ENCODE measurements around the gene IPMK.
A peak's percentile ranks its signal among the peaks of the same experiment; 100 is the strongest.

IPMK gene

DNA sequence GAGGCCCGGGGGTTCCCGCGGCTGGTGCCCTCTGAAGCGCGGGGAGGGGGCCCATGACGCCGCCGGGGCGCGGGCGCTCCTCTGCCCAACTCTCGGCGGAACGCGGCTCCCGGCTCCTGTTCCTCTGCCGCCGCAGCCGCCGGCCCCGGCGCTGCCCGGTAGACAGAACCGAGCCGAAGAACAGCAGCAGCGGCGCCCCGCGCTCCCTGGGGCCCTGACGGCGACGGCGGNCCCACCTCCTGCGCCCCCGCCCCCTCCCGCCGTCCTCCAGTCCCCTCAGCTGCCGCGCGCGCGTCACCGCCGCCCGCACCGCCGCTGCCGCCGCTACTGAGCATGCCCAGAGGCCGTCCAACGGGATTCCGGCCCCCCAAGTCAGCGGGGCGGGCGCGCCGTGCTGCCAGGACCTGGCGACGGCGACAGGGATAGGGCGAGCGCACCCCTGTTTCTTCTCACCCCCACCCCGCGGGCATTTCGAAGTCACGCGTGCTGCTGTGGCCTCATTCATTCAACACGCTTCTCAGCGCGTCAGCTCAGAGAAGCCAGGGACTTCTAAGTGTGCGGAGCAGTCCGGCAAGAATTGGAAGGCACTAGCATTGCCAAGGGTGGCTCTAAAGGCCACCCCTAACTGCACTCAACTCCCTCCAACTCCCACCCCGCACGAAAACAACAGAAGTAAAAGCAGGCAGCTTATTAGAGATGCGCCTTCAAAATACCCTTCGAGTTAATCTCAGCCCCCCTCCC, at the start of gene IPMK:
Gene IPMK, minus strand, starts transcription at position 182 of the 741 bp plus-strand sequence. CDS start 283 bp downstream, outside the sequence.
- H3K4me2 ChIP-seq (ENCODE audit: low read length) = peak within 1 kb of the TSS; percentile 97
- peak within 1 kb of the TSS; percentile 63 for H2AFZ ChIP-seq
- TF ChIP-seq, protein P1, sequence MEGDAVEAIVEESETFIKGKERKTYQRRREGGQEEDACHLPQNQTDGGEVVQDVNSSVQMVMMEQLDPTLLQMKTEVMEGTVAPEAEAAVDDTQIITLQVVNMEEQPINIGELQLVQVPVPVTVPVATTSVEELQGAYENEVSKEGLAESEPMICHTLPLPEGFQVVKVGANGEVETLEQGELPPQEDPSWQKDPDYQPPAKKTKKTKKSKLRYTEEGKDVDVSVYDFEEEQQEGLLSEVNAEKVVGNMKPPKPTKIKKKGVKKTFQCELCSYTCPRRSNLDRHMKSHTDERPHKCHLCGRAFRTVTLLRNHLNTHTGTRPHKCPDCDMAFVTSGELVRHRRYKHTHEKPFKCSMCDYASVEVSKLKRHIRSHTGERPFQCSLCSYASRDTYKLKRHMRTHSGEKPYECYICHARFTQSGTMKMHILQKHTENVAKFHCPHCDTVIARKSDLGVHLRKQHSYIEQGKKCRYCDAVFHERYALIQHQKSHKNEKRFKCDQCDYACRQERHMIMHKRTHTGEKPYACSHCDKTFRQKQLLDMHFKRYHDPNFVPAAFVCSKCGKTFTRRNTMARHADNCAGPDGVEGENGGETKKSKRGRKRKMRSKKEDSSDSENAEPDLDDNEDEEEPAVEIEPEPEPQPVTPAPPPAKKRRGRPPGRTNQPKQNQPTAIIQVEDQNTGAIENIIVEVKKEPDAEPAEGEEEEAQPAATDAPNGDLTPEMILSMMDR (IDR thresholded peaks at IDR 0.05) = no peak
- peak within 1 kb of the TSS; percentile 99 for H3K27ac ChIP-seq
- H3K9me3 ChIP-seq (ENCODE audit: control insufficient read depth, low read length) = no peaks in the 10 kb centered on the region
- peak within 1 kb of the TSS; percentile 97 for H3K4me3 ChIP-seq (ENCODE audit: low read depth, low read length)
- H3K9ac ChIP-seq = peak within 1 kb of the TSS; percentile 94
- H3K79me2 ChIP-seq = peaks cover 55% of the 10 kb centered on the region
- H3K36me3 ChIP-seq (ENCODE audit: control insufficient read depth, insufficient read depth, low read length) = no peaks in the 10 kb centered on the region
- peaks cover 4% of the 10 kb centered on the region for H3K4me1 ChIP-seq
- no peaks in the 10 kb centered on the region for H3K27me3 ChIP-seq (ENCODE audit: control insufficient read depth, insufficient read depth, low read length)

DNA sequence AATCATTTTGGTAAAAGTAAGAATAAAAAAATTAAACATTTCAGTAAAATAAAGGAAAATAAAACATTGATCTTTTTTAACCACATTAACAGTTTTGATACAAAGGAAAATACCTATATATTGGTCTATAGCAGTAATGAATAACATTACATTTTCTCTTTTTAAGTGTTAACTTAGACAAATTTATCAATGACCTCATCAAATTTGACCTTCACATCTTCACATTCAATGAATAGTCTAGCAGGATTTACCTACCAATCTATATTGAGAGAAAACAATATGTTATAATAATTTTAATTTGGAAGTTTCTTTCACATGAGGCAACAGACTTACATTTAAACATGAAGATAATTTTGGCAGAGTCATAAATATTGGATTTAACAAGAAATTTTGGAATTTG, 49.2 kb upstream of the IPMK start:
- Histone ChIP-seq H3K4me2 (ENCODE audit: low read length) (no peak overlapping the region), H3K4me1 (no peaks in the 10 kb centered on the region), H3K9ac (no peak overlapping the region), H3K27ac (no peak overlapping the region), H3K9me3 (ENCODE audit: control insufficient read depth, low read length) (no peaks in the 10 kb centered on the region), H3K27me3 (ENCODE audit: control insufficient read depth, insufficient read depth, low read length) (no peaks in the 10 kb centered on the region), H3K4me3 (ENCODE audit: low read depth, low read length) (no peak overlapping the region), H2AFZ (no peak overlapping the region), H3K36me3 (ENCODE audit: control insufficient read depth, insufficient read depth, low read length) (no peaks in the 10 kb centered on the region), H3K79me2 (no peaks in the 10 kb centered on the region)
- TF ChIP-seq, protein P1 (IDR thresholded peaks at IDR 0.05) = no peak

DNA sequence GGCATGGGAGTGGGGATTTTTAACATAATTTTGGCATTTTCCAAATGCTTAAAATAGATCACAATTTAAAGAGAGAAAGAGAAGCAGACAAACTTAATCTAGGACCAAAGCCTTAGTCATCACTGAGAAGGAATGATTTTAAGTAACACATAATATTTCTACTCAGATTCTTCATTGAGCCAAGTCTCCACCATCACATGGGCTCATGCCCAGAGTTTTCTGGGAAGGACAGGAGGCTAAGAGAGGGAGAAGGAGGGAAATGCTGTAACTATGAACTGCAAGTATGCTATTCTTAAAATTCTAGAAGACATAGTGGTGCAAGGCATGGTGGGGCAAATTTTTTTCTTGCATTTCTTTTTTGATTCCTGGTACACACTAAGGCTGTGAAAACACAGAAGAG, 43.3 kb upstream of the IPMK start:
- Histone ChIP-seq H2AFZ (no peak overlapping the region), H3K9me3 (ENCODE audit: control insufficient read depth, low read length) (no peaks in the 10 kb centered on the region), H3K4me3 (ENCODE audit: low read depth, low read length) (no peak overlapping the region), H3K36me3 (ENCODE audit: control insufficient read depth, insufficient read depth, low read length) (no peaks in the 10 kb centered on the region), H3K79me2 (no peaks in the 10 kb centered on the region), H3K4me1 (no peaks in the 10 kb centered on the region), H3K27me3 (ENCODE audit: control insufficient read depth, insufficient read depth, low read length) (no peaks in the 10 kb centered on the region), H3K27ac (no peak overlapping the region), H3K4me2 (ENCODE audit: low read length) (no peak overlapping the region), H3K9ac (no peak overlapping the region)
- TF ChIP-seq, protein P1 (IDR thresholded peaks at IDR 0.05) = no peak

DNA sequence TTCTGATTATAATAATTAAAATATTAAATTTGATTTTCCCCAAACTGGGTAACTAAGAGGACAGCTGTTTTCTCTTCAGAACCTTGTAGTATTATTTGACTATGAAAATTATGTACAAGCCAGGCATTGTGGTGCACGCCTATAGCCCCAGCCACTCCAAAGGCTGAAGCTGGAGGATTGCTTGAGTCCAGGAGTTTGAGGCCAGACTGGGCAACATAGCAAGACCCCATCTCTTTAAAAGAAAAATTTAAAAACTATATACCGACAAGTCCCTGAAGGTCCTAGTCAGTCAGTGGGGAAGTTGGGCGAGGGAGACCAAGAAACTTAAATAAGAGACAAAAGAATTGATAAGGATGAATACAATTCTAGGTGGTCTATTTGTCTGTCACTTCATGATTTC, 40.0 kb upstream of the IPMK start:
- Histone ChIP-seq H3K4me1 (peaks cover 4% of the 10 kb centered on the region), H2AFZ (no peak overlapping the region), H3K27me3 (ENCODE audit: control insufficient read depth, insufficient read depth, low read length) (no peaks in the 10 kb centered on the region), H3K79me2 (no peaks in the 10 kb centered on the region), H3K9ac (no peak overlapping the region), H3K27ac (no peak overlapping the region), H3K4me3 (ENCODE audit: low read depth, low read length) (no peak overlapping the region), H3K36me3 (ENCODE audit: control insufficient read depth, insufficient read depth, low read length) (no peaks in the 10 kb centered on the region), H3K4me2 (ENCODE audit: low read length) (no peak overlapping the region), H3K9me3 (ENCODE audit: control insufficient read depth, low read length) (no peaks in the 10 kb centered on the region)
- TF ChIP-seq, protein P1 (IDR thresholded peaks at IDR 0.05) = no peak

DNA sequence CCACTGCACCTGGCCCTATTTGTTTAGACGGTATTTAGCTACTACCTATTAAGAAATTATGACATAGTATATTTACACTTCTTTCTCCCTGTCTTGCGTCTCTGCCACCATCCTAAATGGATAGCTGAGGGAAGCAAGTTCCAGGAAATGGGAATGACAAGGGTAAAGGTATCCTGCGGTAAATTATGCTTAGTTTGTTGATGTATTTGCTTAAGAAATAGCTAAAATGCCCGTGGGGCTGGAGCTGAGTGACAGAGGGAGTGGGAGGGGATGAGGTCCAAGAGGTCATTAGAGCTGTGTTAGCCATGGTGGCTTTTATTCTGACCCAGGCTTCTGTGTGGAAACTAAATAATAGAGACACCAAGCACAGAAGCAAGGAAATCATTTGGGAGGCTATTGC, 38.1 kb upstream of the IPMK start:
- no peak overlapping the region for H2AFZ ChIP-seq

More for the DNA sequence above, 38.1 kb upstream of the IPMK start:
- Histone ChIP-seq H3K36me3 (ENCODE audit: control insufficient read depth, insufficient read depth, low read length) (no peaks in the 10 kb centered on the region), H3K4me2 (ENCODE audit: low read length) (no peak overlapping the region), H3K9me3 (ENCODE audit: control insufficient read depth, low read length) (no peaks in the 10 kb centered on the region), H3K4me1 (peaks cover 12% of the 10 kb centered on the region), H3K27ac (no peak overlapping the region), H3K79me2 (no peaks in the 10 kb centered on the region), H3K4me3 (ENCODE audit: low read depth, low read length) (no peak overlapping the region), H3K27me3 (ENCODE audit: control insufficient read depth, insufficient read depth, low read length) (no peaks in the 10 kb centered on the region), H3K9ac (no peak overlapping the region)
- TF ChIP-seq, protein P1 (IDR thresholded peaks at IDR 0.05) = no peak

All from parathyroid adenoma (tissue), 2 donors.